Naive thymus-derived CD4-positive, alpha-beta T cell (primary cell): ENCODE results near the gene GSG1L. TPM values are rescaled to one million over a fixed set of nuclear protein-coding genes. Genes with fewer than 3 reads are reported as not detected.

ENCODE experiments used
- ATAC-seq: fragments of 150-1000 bp; cut with Tn5 transposase; 2 replicates; pipeline ENCODE4 v1.10.0; 2021; ENCODE audit warnings: mild to moderate bottlenecking, moderate library complexity
- CTCF ChIA-PET: fragments of 350-600 bp; sonication (Branson Sonifier 250); formaldehyde crosslinking; loops from one replicate; lab custom pipeline; 2021; ENCODE audit warnings: antibody characterized with exemption; lab: Charles Lee
- POLR2A ChIA-PET: fragments of 350-600 bp; sonication (Branson Sonifier 250); formaldehyde crosslinking; loops from one replicate; lab custom pipeline; 2021; ENCODE audit warnings: antibody characterized with exemption, inconsistent platforms; lab: Charles Lee
- DNase-seq, 9 donors: peaks; one replicate each; pipeline versions ENCODE4 v3.0.0 to v3.0.0-alpha.2; 2020 to 2022; ENCODE audit warnings: mixed read lengths in 1 of 9
- H3K27ac ChIP-seq: one replicate; pipeline ENCODE4 v1.7.0; 2013; ENCODE audit warnings: mild to moderate bottlenecking, low read depth, low read length, moderate library complexity
- H3K27me3 ChIP-seq, 2 donors: one replicate each; pipeline ENCODE4 v1.7.0; 2013; ENCODE audit warnings: low read length in 2 of 2, mild to moderate bottlenecking in 2 of 2, moderate library complexity in 2 of 2; ENCODE audit not compliant: control insufficient read depth in 2 of 2, insufficient read depth in 2 of 2
- H3K36me3 ChIP-seq, 3 experiments: 1 replicate in 2 of 3; 2 replicates in 1 of 3; pipeline ENCODE4 v1.7.0; 2013; ENCODE audit warnings: low read length in 3 of 3, mild to moderate bottlenecking in 3 of 3, moderate library complexity in 1 of 3; ENCODE audit not compliant: insufficient read depth in 3 of 3, control insufficient read depth in 2 of 3
- H3K4me1 ChIP-seq, 2 donors: one replicate each; pipeline ENCODE4 v1.7.0; 2013; ENCODE audit warnings: low read length in 2 of 2, mild to moderate bottlenecking in 2 of 2, moderate library complexity in 1 of 2; ENCODE audit not compliant: control insufficient read depth in 2 of 2, insufficient read depth in 2 of 2
- H3K4me3 ChIP-seq: 2 replicates; pipeline ENCODE4 v1.7.0; 2013; ENCODE audit warnings: mild to moderate bottlenecking, low read length
- H3K9me3 ChIP-seq, 3 experiments: 1 replicate in 2 of 3; 2 replicates in 1 of 3; pipeline ENCODE4 v1.7.0; 2013; ENCODE audit warnings: low read length in 3 of 3; ENCODE audit not compliant: control insufficient read depth in 2 of 3
- H3K27ac Mint-ChIP-seq, 9 donors: one replicate each; pipeline ENCODE4 v1.8.0; 2020 to 2022; ENCODE audit warnings: mixed read lengths in 9 of 9, mild to moderate bottlenecking in 8 of 9, moderate library complexity in 5 of 9, inconsistent platforms in 2 of 9
- H3K27me3 Mint-ChIP-seq, 5 donors: one replicate each; pipeline ENCODE4 v1.8.0; 2021 to 2022; ENCODE audit warnings: mixed read lengths in 5 of 5, mild to moderate bottlenecking in 1 of 5
- H3K36me3 Mint-ChIP-seq, 5 donors: one replicate each; pipeline ENCODE4 v1.8.0; 2020 to 2022; ENCODE audit warnings: mixed read lengths in 5 of 5, mild to moderate bottlenecking in 3 of 5, inconsistent platforms in 1 of 5
- H3K4me1 Mint-ChIP-seq, 7 donors: one replicate each; pipeline ENCODE4 v1.8.0; 2020 to 2022; ENCODE audit warnings: mixed read lengths in 7 of 7, mild to moderate bottlenecking in 3 of 7, inconsistent platforms in 1 of 7
- H3K4me3 Mint-ChIP-seq, 10 donors: one replicate each; pipeline ENCODE4 v1.8.0; 2020 to 2022; ENCODE audit warnings: mild to moderate bottlenecking in 10 of 10, mixed read lengths in 10 of 10, moderate library complexity in 6 of 10, inconsistent platforms in 2 of 10
- H3K9me3 Mint-ChIP-seq, 11 donors: one replicate each; pipeline ENCODE4 v1.8.0; 2020 to 2022; ENCODE audit warnings: mixed read lengths in 11 of 11, mild to moderate bottlenecking in 4 of 11, inconsistent platforms in 1 of 11, moderate library complexity in 1 of 11
- intact Hi-C, 2 donors: fragments of 100-400 bp; cut with micrococcal nuclease; formaldehyde crosslinking; loops; one replicate each; pipeline ENCODE4 v1.15.1; 2023
- polyA plus RNA-seq, 2 donors: library from polyadenylated mRNA; unstranded; fragments of 300-500 nt; fragmentation: Illumina TruSeq; gene quantifications; one replicate each; pipeline ENCODE4 v1.2.3, GENCODE V29; 2021
- total RNA-seq, 6 experiments: library from RNA in 5 of 6; stranded (reverse) in 5 of 6; gene quantifications; 1 replicate in 5 of 6; 2 replicates in 1 of 6; pipeline ENCODE4 v1.2.3 and lab custom pipeline; 2021 to 2026

Gene GSG1L
- total and polyA plus RNA-seq, 7 experiments from 2014 or later = 0.10 TPM; not detected in 6

DNA sequence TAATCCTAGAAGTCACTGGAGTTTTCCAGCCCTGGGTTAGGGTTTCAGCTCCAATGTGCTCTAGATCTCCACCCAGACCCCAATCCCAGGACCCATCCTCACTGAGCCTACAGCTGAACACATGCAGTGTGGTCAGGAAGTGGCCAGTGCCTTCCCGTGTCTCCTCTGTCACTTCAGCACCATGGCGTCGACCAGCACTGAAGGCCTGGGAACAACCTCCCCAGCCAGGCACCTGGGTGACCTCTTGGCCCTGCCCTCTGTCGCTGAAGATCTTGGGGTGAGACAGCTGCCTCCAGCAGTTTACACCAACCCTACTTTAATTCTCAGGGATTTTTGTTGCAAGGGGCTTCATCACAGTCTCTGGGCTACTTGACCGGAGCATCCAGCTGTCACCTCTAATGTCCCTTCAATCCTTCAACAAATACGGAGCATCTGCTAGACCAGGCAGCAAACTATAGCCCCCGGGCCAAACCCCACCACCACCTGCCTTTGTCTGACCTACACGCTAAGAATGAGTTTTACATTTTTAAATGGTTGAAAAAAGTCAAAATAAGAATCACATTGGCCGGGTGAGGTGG lies 18.0 kb upstream of the GSG1L start:
- DNase-seq (no peak), ATAC-seq (no peak)
- H3K4me1 Mint-ChIP-seq = peaks cover 0 to 2% (median 0%) of the 10 kb centered on the region in 7 donors
- no peak overlapping the region for H3K4me3 ChIP-seq
- H3K4me3 Mint-ChIP-seq = no peak overlapping the region
- H3K27me3 Mint-ChIP-seq = no peaks in the 10 kb centered on the region
- peak overlapping the region in 1 of 9 donors; percentile 11 for H3K27ac Mint-ChIP-seq
- H3K36me3 ChIP-seq = no peaks in the 10 kb centered on the region
- ChIA-PET POLR2A (no interaction called here), CTCF (interaction anchor here (1.8 kb wide), 1 partner anchor 10 kb away, joined by 5 read pairs; no protein-coding TSS in a partner anchor)
- no peaks in the 10 kb centered on the region for H3K9me3 ChIP-seq
- no peaks in the 10 kb centered on the region for H3K4me1 ChIP-seq
- no peak overlapping the region for H3K27ac ChIP-seq
- H3K9me3 Mint-ChIP-seq = peaks cover 0 to 2% (median 0%) of the 10 kb centered on the region in 11 donors
- intact Hi-C loops = no loop called here
- H3K27me3 ChIP-seq = no peaks in the 10 kb centered on the region
- H3K36me3 Mint-ChIP-seq = no peaks in the 10 kb centered on the region

DNA sequence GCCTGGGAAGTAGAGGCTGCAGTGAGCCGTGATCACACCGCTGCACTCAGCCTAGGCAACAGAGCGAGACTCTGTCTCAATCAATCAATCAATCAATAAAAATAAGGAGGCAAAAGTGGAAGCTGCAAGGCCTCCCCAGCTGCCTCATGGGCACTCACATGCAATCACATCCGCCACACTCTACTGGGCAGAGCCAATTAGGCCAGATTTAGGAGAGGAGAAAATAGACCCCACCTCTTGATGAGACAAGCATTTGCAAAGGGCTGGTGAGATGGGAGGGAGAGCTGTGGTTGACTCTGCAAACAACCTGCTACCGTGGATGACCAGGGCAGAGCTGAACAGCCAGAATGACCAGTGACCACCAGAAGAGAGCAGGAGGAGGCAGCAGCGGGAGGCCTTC lies 14.7 kb upstream of the GSG1L start:
- Mint-ChIP-seq H3K9me3 (peaks cover 0 to 2% (median 0%) of the 10 kb centered on the region in 11 donors), H3K4me1 (no peaks in the 10 kb centered on the region), H3K27me3 (peaks cover 0 to 3% (median 0%) of the 10 kb centered on the region in 5 donors), H3K4me3 (no peak overlapping the region), H3K36me3 (no peaks in the 10 kb centered on the region), H3K27ac (no peak overlapping the region)
- H3K9me3 ChIP-seq = no peaks in the 10 kb centered on the region
- H3K27me3 ChIP-seq = no peaks in the 10 kb centered on the region
- DNase-seq (no peak), ATAC-seq (no peak)
- CTCF ChIA-PET = no interaction called here
- H3K4me1 ChIP-seq = no peaks in the 10 kb centered on the region
- no peaks in the 10 kb centered on the region for H3K36me3 ChIP-seq
- POLR2A ChIA-PET = no interaction called here
- intact Hi-C loops = no loop called here
- no peak overlapping the region for H3K4me3 ChIP-seq
- no peak overlapping the region for H3K27ac ChIP-seq

DNA sequence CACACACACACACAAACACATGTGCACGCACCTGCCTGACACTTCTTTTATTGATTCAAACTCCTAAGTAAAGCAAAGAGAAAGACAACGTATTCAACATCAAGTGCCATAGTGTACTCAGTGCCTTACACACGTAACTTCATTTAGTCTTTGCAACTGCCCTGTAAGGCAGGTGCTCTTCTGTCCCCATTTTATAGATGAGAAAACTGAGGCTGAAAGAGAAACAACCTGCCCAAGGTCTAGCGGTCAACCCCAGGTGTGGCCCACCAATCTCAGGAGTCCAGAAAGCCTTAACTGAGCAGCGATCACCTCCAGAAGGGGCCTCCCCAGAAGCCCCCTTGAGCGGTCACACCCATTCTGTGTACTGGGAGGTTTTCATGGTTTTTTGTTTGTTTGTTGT lies 10.3 kb upstream of the GSG1L start:
- H3K27ac Mint-ChIP-seq = no peak overlapping the region
- intact Hi-C loops = no loop called here
- Histone ChIP-seq H3K27me3 (no peaks in the 10 kb centered on the region), H3K4me1 (no peaks in the 10 kb centered on the region), H3K9me3 (no peaks in the 10 kb centered on the region), H3K4me3 (no peak overlapping the region), H3K36me3 (no peaks in the 10 kb centered on the region), H3K27ac (no peak overlapping the region)
- ATAC-seq = no peak
- H3K4me3 Mint-ChIP-seq = no peak overlapping the region
- no peaks in the 10 kb centered on the region for H3K9me3 Mint-ChIP-seq
- peaks cover 0 to 12% (median 5%) of the 10 kb centered on the region in 5 donors for H3K27me3 Mint-ChIP-seq
- CTCF ChIA-PET = no interaction called here
- no peaks in the 10 kb centered on the region for H3K36me3 Mint-ChIP-seq
- DNase-seq = no peak
- peaks cover 0 to 4% (median 0%) of the 10 kb centered on the region in 7 donors for H3K4me1 Mint-ChIP-seq
- POLR2A ChIA-PET = no interaction called here

DNA sequence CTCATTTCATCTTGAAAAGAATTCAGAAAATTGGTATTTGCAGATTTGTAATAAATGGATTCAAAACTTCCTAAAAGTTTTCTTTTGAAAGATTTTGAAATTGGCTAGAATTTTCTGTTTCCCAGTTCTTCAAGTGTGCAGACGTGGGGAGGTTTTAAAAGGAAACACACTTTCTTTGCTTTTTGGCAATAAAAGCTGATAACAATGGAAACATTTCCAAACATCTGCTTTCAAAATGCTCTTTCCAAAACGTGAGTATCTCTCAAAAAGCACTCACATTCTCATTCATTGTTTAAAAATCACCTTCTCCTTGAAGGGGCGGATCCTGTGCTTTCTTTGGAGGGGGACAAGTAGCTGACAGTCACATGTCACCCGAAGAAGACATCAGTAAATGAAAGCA lies 8.6 kb upstream of the GSG1L start:
- no peak overlapping the region for H3K4me3 ChIP-seq
- no peak overlapping the region for H3K27ac ChIP-seq
- no peak overlapping the region for H3K27ac Mint-ChIP-seq
- ATAC-seq (no peak), DNase-seq (no peak)
- ChIA-PET POLR2A (no interaction called here), CTCF (interaction anchor here (0.8 kb wide), 1 partner anchor 20 kb away, joined by 3 read pairs; no protein-coding TSS in a partner anchor)
- no peaks in the 10 kb centered on the region for H3K27me3 ChIP-seq
- H3K9me3 ChIP-seq = no peaks in the 10 kb centered on the region
- peaks cover 0 to 2% (median 0%) of the 10 kb centered on the region in 11 donors for H3K9me3 Mint-ChIP-seq
- H3K4me3 Mint-ChIP-seq = no peak overlapping the region
- H3K4me1 ChIP-seq = no peaks in the 10 kb centered on the region
- no peaks in the 10 kb centered on the region for H3K36me3 ChIP-seq
- peaks cover 0 to 14% (median 5%) of the 10 kb centered on the region in 5 donors for H3K27me3 Mint-ChIP-seq
- intact Hi-C loops = no loop called here
- no peaks in the 10 kb centered on the region for H3K36me3 Mint-ChIP-seq
- H3K4me1 Mint-ChIP-seq = peaks cover 0 to 4% (median 0%) of the 10 kb centered on the region in 7 donors

DNA sequence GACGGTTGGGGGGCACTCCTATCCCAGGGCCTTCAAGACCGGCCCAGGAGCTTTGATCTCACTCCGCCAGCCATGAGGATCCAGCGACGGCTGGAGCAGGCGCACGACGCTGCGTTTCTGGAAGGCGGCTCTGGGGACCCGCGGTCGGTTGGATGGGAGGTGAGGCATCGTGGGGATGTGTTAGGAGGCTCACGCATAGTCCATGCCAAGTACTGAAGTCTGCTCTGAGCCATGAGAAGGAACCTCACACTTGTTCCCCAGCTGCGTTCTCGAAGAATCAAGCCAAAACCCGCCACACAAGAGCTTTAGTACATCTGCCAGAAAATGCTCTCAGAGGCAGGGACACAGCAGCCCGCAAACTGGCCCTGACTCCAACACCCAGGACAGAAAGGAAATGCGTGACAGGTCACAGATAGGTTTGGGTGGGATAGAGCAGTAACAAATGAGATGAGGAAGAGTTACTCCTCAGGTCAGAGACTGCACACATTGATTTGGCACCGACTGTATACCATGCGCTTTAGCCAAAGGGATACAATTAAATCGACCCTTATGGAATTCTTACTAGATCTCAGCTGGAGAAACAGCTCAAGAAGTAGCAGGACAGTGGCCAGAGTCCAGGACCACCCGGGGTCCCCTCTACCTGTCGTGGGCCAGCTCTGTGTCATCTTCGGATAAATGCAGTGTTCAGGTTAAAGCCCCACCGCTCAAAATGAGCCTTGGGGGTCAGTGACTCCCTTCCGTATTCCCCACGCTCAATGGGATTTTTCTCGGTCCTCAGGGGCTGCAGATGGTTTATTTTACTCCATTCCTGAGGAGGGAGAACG lies 6.7 kb upstream of the GSG1L start:
- ChIA-PET POLR2A (interaction anchor here (0.7 kb wide), 1 partner anchor 21 kb away, joined by 3 read pairs; no protein-coding TSS in a partner anchor), CTCF (interaction anchor here (1.0 to 1.4 kb wide), 2 partner anchors 10 to 144 kb away, joined by 5 read pairs; no protein-coding TSS in a partner anchor)
- Histone ChIP-seq H3K27ac (no peak overlapping the region), H3K9me3 (no peaks in the 10 kb centered on the region), H3K36me3 (no peaks in the 10 kb centered on the region), H3K4me1 (no peaks in the 10 kb centered on the region), H3K4me3 (no peak overlapping the region), H3K27me3 (no peaks in the 10 kb centered on the region)
- intact Hi-C loops = loop anchor here in 1 of 2 donors (1.0 kb wide), 2 partner anchors 98 to 148 kb away; no protein-coding TSS in a partner anchor
- peaks cover 0 to 2% (median 0%) of the 10 kb centered on the region in 11 donors for H3K9me3 Mint-ChIP-seq
- peaks cover 8 to 28% (median 10%) of the 10 kb centered on the region in 5 donors for H3K27me3 Mint-ChIP-seq
- H3K4me3 Mint-ChIP-seq = no peak overlapping the region
- ATAC-seq (no peak), DNase-seq (no peak)
- no peaks in the 10 kb centered on the region for H3K36me3 Mint-ChIP-seq
- H3K27ac Mint-ChIP-seq = peak overlapping the region in 1 of 9 donors; percentile 25
- peaks cover 0 to 4% (median 0%) of the 10 kb centered on the region in 7 donors for H3K4me1 Mint-ChIP-seq

DNA sequence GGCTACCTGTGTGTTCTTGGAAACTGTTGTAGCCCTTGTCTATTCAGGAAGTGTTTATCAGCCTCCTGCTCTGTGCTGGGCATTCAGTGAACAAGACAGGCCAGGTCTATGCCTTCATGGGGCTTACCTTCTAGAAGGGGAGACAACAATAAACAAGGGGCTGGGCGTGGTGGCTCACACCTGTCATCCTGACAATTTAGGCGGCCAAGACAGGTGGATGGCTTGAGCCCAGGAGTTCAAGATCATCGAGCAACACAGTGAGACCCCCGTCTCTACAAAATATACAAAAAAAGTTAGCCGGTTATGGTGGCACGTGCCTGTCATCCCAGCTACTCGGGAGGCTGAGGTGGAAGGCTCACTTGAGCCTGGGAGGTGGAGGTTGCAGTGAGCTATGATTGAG lies 5.5 kb upstream of the GSG1L start:
- H3K36me3 ChIP-seq = no peaks in the 10 kb centered on the region
- no peak for DNase-seq
- no peak overlapping the region for H3K27ac ChIP-seq
- no peak overlapping the region for H3K4me3 ChIP-seq
- ChIA-PET POLR2A (no interaction called here), CTCF (interaction anchor here (0.7 kb wide), 1 partner anchor 1118 kb away, joined by 3 read pairs; no protein-coding TSS in a partner anchor)
- H3K4me1 ChIP-seq = no peaks in the 10 kb centered on the region
- H3K4me1 Mint-ChIP-seq = peaks cover 0 to 4% (median 0%) of the 10 kb centered on the region in 7 donors
- intact Hi-C loops = no loop called here
- H3K36me3 Mint-ChIP-seq = no peaks in the 10 kb centered on the region
- H3K27me3 ChIP-seq = no peaks in the 10 kb centered on the region
- peaks cover 0 to 2% (median 0%) of the 10 kb centered on the region in 11 donors for H3K9me3 Mint-ChIP-seq
- H3K27ac Mint-ChIP-seq = no peak overlapping the region
- H3K9me3 ChIP-seq = no peaks in the 10 kb centered on the region
- no peak for ATAC-seq
- H3K4me3 Mint-ChIP-seq = no peak overlapping the region
- peaks cover 13 to 40% (median 16%) of the 10 kb centered on the region in 5 donors for H3K27me3 Mint-ChIP-seq
